Stimulated activated CD4-positive, alpha-beta T cell treated with anti-CD3 and anti-CD28 coated beads, Interleukin-12 subunit alpha, Interleukin-12 subunit beta, amount 100 ng/mL, for 48 hours (primary cell): ENCODE data around the gene POLR2M.

Source experiments
- DNase-seq, 3 donors: peaks; one replicate each; pipeline ENCODE4 v3.0.0-alpha.2; 2020; ENCODE audit warnings: low read depth in 2 of 3, low spot score in 1 of 3

Gene POLR2M

DNA sequence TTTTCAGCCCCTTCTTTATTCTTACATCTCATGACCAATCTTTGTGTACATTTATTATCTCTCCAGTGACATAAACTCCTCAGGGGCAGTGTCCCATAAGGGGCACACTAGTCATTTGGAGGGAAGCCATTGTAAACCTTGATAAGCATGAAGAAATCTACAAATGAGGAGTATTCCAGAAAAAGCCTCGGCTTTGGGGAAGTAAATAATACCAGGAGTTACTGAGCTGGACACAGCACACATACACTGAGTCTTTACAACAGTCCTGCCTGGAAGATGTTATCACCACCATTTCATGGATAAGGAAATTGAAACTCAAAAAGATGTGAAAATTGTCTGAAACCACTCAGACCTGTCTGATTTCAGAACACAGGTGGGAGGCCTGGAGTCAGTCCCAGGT is 15.4 kb upstream of the POLR2M start:
- DNase-seq, result no peak

DNA sequence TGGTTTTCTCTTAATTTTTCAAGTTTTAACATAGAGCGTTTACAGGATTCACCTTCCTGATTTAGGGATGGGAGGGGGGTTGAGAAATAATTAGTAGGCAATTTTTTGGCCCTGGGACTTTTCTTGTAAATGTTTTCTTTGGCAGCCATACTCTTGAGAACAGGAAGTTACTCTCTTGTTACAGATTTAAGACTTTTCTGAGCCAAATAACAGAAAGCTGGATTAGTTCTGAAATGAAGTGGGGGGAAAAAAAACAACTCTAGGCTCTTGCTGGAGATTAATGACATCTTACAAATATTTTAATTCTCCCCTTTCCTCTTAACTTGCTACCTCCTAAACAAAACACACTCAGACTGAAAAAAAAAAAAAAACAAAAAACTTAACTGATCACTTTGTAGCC is 13.8 kb upstream of the POLR2M start:
- no peak for DNase-seq

DNA sequence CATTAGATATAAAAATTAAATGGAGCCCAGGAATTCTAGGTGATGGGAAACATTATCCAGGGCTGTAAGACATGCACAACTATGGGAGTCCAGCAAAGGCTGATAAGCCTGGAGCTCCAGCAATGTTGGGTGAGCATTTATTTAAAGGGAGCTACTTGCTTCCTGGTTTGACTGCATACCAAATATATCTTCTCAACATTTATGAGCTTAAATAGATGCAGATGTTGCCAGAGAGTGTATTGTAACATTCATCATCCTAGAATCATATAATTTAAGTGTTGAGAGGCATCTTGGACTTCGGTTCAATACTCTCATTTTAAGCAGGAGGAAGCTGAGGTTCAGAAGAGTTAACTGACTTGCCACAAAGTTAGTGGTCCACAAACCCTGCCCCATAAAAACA is 12.2 kb upstream of the POLR2M start:
- no peak for DNase-seq

DNA sequence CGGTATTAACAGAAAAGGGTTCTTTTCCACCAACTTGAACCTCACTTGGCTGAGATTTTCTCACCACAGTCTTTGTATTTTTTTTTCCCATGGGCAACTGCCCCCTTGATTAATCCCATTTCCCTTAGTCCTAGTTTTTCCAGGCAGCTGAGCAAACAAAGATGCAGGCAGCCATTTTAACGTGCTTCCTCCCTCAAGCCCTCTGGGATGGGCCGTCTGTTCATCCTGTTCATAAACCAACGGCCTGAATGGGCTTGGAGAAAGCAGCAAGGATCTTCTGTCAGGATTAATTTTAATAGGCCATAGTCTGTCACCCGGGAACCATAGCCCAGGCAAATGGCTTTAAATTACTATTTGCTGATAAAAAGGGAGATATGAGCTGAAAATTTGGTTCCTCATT is 10.4 kb upstream of the POLR2M start:
- no peak for DNase-seq

DNA sequence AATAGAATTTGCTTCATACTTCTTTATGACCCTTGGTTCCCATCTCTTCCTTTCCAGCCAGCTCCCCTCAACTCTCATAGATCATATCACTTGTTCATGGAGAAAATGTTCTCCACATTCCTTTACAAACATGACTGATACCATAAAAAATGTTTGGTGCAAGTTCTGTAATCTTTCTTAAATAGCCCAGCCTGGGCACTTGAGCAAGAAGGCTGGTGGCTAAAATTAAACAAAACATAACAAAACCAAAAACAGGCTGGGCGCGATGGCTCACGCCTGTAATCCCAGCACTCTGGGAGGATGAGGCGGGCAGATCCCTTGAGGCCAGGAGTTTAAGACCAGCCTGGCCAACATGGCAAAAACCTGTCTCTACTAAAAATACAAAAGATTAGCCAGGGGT is 8.9 kb upstream of the POLR2M start:
- DNase-seq, result no peak

GRCh38 chr15:57698243-57698642 is 8.3 kb upstream of the POLR2M start:
- no peak for DNase-seq

DNA sequence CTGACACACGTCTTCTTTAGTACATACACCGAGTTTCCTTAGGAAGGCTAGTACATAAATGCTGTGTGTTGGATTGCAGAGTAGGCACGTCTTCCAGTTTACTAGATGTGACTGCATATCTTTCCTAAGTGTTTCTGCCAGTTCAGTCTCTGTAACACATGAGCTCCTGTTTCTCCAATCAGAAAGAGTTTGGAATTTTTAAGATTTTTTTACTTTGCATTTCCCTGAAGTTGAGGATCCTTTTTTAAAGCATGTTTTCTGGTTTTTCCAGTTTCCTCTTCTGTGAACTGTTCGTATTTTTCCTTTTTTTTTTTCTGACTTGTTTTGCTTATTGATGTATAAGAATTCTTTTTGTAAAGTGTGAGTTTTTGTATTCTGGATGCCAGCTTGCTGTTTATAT is 7.5 kb upstream of the POLR2M start:
- DNase-seq, result no peak

- no peak for DNase-seq
Observed at GRCh38 chr15:57703387-57703786, 3.1 kb upstream of the POLR2M start.

DNA sequence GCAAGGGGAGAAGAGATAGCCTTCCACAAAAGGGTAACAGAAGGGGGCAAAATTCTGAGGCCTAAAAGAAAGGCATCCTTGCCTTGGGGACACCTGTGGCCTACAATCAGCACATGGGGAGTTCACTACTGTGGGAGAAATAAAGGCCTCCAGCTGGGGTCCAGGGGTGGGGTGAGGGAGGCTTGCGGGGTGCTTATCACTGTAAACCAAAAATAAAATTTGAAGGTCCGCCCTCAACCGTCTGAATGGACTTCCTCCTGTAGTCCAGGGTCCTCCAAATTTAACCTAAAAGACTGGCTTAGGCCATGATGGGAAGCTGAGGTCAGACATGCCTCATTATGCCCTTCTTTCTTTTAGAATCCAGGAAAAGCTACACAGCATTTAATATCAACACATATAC is 2.1 kb upstream of the POLR2M start:
- no peak for DNase-seq

GRCh38 chr15:57705746-57706404 is 639 bp upstream of the POLR2M start:
- DNase-seq, result no peak

GRCh38 chr15:57708047-57708446 is 1.5 kb downstream of the POLR2M start:
- DNase-seq, result no peak

DNA sequence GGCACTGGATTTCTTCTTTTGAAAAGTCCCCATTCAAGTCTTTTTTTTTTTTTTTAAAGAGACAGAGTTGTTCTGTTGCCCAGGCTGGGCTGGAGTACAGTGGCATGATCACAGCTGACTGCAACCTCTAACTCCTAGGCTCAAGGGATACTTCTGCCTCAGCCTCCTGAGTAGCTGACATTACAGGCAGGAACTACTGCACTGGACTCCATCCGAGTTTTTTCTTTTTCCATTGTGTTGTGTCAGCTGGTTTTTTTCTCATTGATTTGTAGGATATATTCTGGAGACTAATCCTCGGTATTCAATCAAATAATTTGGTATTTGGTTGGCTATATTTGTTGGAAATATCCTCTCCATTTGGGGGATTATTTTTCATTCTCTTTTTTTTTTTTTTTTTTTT is 11.8 kb downstream of the POLR2M start:
- no peak for DNase-seq

GRCh38 chr15:57720867-57721266 is 14.4 kb downstream of the POLR2M start:
- no peak for DNase-seq

- DNase-seq, result no peak
Observed at GRCh38 chr15:57726411-57726810, 19.9 kb downstream of the POLR2M start.

- DNase-seq, result no peak
Observed at GRCh38 chr15:57727031-57727430, 20.5 kb downstream of the POLR2M start.

GRCh38 chr15:57728436-57728835 is 21.9 kb downstream of the POLR2M start:
- DNase-seq, result no peak

DNA sequence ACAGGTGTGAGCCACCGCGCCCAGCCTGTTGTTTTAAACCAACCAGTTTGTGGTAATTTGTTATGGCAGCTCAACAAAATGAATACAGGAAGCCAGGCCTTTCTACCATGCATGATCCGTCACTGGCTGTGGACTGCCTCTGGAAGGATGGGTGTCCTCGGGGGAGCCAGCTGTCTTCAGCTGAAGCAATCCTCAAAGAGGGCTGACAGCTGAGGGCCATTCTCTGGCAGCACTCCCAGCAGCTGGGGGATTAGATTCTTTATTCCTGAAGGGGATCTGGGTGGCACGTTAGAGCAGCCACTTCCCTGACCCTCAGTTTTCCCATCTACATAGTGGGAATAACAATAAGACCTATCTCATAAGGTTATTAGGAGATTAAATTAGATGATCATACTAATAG is 24.4 kb downstream of the POLR2M start:
- DNase-seq, result no peak

DNA sequence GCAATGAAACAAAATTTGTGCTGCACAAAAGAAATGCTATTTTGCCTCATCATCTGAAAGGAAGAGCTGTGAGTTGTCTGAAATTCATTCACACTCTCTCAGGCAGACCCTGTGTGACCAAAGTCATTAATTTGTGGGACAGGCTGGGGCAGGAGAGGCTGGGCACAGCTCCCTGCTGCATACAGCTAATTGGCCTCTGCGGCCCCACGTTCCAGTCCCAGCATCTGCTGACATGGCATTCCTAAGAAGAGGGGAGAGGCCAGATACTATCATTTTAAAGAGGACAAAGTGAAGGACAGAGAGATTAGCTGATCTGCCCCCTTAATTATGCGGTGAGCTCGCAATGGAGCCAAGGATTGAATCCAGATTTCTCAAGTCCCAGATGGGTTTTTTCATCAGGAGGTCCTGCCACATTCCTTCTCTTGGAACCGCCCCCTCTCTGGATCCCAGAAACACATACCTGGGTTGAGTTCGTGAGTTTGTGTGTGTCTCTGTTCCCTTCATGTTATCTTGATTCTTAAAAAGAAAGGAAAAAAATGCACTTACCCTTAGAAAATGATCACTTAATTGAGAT is 25.1 kb downstream of the POLR2M start:
- no peak for DNase-seq

DNA sequence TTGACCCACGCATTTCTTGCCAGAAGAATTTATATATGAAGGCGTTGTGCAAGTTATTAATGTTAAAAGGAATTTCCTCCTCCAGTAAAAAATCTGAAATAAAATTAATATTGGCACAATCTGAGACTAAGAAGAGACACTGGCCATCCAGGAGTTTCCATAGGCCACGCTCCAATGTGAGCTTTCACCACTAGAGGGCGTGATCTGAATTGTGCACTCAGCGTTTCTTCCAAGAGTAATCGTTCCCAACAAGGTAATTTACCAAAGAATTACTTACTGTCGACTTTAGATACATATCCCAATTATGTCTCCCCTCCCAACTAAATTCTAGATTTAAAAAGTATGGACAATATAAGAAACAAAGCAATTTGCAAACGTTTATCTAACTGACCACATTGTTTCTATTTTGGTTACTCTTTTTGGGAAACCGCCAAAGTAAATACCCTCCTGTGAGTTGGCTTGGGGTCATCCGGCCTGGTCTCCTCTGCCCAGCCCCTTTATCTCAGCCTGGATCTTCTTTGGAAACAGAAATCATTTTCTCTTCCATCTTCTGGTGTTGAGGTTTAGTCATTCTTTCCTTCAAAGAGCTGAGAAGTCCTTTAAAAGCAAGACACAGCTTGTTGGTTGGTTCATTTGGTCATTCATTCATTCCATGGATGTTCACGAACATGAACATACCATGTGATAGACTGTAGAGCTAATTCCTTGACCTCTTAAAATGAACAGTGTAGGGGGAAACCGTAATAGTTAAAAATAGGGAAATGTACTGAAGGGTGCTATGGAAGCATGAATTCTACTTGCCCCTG is 26.2 kb downstream of the POLR2M start:
- DNase-seq, result peak; percentile 7 to 55 (median 35)

- DNase-seq, result no peak
Observed at GRCh38 chr15:57734860-57735259, 28.3 kb downstream of the POLR2M start.

- DNase-seq, result no peak
Observed at GRCh38 chr15:57735431-57735830, 28.9 kb downstream of the POLR2M start.

DNA sequence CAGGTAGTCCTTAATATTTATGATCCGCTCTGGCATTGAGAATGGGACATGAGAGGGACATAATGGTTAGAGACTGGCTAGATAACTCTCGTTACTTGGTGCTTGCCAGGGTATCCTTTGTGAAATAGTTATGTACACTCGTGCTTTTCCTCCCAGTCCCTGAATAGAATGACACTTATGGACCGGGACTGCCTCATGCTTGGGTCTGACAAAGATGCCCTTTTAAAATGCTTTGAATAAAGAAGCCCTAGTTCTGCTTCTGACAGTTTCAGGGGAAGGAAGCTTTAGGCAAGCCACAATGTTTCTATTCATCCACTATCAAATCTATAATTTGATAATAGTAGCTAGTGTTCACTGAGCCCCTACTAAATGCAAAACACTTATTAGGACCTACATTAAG is 29.4 kb downstream of the POLR2M start:
- no peak for DNase-seq

DNA sequence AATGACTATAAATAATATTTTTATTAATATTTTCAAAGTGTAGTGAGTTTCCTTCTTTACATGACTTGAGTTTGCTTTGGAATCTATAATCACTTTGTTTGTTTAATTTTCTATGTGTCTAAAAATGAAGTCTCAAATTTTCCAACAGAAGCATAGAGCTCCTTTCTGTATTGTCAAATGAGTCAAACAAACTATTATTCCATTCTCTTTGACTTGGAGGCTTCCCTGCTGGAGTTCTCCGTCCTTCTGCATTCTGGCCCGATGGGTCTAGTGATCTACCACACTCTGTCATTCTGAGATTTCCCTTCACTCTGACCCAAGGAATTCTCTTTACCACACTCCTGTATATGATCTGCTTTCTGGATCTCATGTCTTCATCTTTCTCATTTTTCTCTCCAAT is 30.1 kb downstream of the POLR2M start:
- no peak for DNase-seq
